HG03103 (cell line): Measurements from ENCODE around the gene LAT.
"Not testable (repeated sequence)": the region's sequence is repeated elsewhere in the genome, so short reads cannot be mapped to it uniquely, and the experiment has no call there.

Source experiments
- ATAC-seq: cut with Tn5 transposase; IDR thresholded peaks from one replicate; pipeline ENCODE4 v1.9.1; 2021; ENCODE audit warnings: low read depth; ENCODE audit not compliant: unreplicated experiment

Gene LAT

DNA sequence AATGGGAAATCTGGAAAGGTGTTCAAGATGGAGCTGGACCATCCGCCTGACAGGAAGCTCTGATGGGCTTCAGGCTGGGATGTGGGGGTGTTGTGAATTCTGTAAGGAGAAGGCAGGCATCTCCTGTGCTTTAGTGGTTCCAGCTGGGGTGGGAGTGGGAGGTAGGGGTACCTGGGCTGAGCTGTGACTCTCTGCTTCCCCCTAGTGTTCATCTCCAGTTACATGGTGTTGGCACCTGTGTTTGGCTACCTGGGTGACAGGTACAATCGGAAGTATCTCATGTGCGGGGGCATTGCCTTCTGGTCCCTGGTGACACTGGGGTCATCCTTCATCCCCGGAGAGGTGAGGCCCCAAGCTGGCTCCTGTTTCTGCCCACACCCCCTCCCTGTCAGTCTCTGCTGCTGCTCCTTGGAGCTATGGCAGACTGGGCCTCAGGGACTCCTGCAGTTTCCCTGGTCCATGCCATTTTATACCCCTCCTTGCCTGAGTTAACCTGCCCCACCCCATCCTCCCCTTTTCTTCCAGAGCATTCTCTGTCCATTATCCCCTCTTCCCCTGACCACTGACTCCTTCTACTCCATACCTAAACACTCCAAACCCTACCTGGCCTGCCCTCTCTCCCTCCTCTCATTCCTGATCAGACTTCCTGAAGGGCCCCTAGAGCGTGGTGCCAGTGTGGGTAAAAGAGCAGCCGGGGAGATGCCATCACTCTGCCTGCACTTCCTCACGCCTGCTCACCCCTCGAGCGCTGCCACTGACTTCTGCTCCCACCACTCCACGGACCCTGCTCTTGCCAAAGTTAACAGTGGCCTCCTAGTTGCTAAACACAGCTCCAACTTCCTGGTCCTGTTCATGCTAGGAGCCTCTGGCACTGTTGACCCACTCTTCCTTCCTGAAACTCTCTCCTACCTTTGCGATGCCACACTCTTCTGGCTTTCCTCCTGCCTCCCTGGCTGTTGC is 6.9 kb upstream of the LAT start:
- ATAC-seq = no peak

- ATAC-seq = not testable (repeated sequence)
Observed at GRCh38 chr16:28980330-28980729, 4.5 kb upstream of the LAT start.

DNA sequence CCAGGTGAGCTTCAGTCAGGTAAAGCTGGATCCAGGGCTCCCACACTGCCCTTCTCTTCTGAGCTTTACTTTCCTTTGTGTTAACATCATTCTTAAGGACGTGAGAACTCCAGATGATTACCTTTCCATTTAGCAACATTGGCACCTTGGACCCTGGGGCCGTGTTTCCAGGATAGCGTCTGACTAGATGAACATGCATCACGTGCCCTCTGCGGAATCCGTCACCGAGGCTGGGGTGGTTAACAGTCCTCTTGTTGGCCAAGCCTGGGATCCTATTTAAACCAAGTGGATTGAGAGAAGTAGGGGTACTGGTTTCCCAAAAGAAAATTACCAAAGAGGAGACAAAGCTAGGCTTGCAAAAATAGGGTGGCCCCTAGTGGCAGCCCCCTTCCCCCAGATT is 3.9 kb upstream of the LAT start:
- no peak for ATAC-seq

GRCh38 chr16:28981517-28981916 is 3.3 kb upstream of the LAT start:
- ATAC-seq = no peak

DNA sequence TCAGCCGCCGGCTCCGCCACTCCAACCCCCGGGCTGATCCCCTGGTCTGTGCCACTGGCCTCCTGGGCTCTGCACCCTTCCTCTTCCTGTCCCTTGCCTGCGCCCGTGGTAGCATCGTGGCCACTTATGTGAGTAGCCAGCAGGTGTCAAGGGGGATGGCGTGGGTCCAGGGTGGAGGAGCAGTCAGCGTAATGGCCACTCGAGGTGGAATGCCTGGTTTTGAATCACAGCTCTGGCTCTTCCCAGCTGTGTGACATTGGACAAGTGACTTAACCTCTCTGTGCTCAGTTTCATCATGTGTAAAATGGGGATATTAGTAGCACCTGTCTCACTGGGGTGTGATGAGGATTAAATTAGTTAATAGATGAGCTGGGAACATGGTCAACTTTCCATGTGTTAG is 2.4 kb upstream of the LAT start:
- ATAC-seq = no peak

DNA sequence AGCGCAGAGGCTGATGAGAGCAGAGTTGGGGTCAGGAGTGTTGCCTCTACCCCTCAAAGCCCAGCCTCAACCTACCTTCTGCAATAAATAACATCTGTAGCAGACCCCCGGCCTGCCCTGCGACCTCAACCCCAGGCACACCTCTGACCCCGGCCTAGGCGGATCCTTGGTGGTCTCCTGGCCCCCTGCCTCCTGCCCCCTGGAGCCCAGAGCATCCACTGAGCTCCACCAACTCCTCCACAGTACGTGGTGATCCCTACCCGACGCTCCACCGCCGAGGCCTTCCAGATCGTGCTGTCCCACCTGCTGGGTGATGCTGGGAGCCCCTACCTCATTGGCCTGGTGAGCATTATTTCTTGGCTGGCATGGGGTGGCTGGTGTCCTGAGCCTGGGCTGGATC is 1.9 kb upstream of the LAT start:
- no peak for ATAC-seq

GRCh38 chr16:28983644-28984043 is 1.2 kb upstream of the LAT start:
- no peak for ATAC-seq

- no peak for ATAC-seq
Observed at GRCh38 chr16:28984091-28984490, 761 bp upstream of the LAT start.

GRCh38 chr16:28985211-28986041 is 574 bp downstream of the LAT start:
- ATAC-seq = no peak

GRCh38 chr16:28986046-28986445 is 1.2 kb downstream of the LAT start:
- no peak for ATAC-seq

GRCh38 chr16:28986492-28986891 is 1.6 kb downstream of the LAT start:
- no peak for ATAC-seq

GRCh38 chr16:28987170-28987853 is 2.5 kb downstream of the LAT start:
- no peak for ATAC-seq

- ATAC-seq = no peak
Observed at GRCh38 chr16:28989363-28989762, 4.5 kb downstream of the LAT start.

- ATAC-seq = no peak
Observed at GRCh38 chr16:28990375-28991040, 5.7 kb downstream of the LAT start.

DNA sequence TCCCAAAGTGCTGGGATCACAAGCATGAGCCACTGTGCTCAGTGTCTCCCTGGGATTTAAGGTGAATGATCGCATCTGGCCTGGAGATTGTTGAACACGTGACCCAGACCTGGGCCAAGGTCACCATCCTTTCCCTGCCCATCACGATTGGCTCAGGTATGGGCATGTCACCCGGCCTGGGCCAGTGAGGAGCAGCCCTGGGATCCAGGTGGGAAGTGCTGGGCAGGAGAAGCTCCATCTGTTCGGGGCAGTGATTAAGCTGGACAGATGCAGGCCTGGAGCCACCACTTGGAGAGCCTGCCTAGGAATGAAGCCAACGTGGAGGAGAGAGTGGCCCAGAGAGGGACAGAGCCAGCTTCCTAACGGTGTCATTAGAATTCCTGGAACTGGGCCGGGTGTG is 6.8 kb downstream of the LAT start:
- ATAC-seq = no peak

DNA sequence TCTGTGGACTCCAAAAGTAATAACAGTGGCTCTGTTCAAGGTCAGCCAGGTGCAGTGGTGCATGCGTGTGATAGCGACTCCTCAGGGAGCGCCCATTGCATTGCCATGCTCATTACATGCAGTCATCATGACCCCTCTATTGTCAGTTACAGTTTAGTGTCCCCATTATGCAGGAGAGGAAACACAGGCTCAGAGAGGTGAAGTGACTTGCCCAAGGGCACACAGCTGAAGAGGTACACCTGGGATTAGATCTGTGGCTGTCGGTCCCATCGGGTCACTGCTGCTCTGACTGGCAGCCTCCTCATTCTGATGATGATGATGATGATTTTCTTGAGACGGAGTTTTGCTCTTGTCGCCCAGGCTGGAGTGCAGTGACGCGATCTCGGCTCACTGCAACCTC is 7.6 kb downstream of the LAT start:
- ATAC-seq = no peak

GRCh38 chr16:28998837-28999236 is 14.0 kb downstream of the LAT start:
- no peak for ATAC-seq

DNA sequence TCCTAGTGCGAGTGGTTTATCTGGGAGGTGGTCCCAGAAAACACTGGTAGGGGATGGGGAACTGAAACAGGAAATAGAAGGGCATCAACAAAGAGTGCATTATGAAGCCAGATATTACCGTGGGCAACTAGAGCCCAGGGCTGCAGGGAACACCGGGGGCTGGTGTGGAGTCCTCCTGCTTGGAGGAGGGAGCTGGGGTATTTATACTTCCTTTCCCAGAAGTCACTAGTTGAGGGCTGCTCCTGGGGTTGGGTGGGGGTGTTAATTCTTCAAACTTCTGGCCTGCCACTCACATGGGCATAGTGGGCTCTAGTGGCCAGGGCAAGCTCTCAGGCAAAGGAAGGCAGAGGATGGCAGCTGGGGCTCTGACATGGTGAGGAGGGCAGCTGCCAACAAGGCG is 14.7 kb downstream of the LAT start:
- no peak for ATAC-seq

- no peak for ATAC-seq
Observed at GRCh38 chr16:29000019-29000418, 15.2 kb downstream of the LAT start.

GRCh38 chr16:29004496-29005139 is 19.8 kb downstream of the LAT start:
- not testable (repeated sequence) for ATAC-seq
